Measurements from ENCODE around the gene LRP5. TPM values are rescaled to one million over a fixed set of nuclear protein-coding genes. Genes with fewer than 3 reads are reported as not detected.

Gene LRP5
- total and polyA plus RNA-seq, 9 of the 15 experiments (the other 6 are each of a cell fraction or from before 2014, with no cell fraction given), result 0.48 to 44.2 (median 13.5) TPM

GRCh38 chr11:68271781-68272608 is 40.4 kb upstream of the LRP5 start, which contains the start of gene C11orf24 (continued):
- peak; percentile 91 for TF ChIP-seq KLF1 (tag; IDR thresholded peaks at IDR 0.05)
- TF ChIP-seq NCOA1 (IDR thresholded peaks at IDR 0.05; ENCODE audit: low read depth), result no peak
- peak; percentile 61 for TF ChIP-seq ATF1 (CRISPR knock-in tag; IDR thresholded peaks at IDR 0.05)
- TF ChIP-seq ATF1 (tag; IDR thresholded peaks at IDR 0.05), result peak; percentile 97
- TF ChIP-seq MCM3 (IDR thresholded peaks at IDR 0.05), result no peak
- TF ChIP-seq MEIS2 (IDR thresholded peaks at IDR 0.05; ENCODE audit: partially characterized antibody), result no peak
- TF ChIP-seq MTA2 (IDR thresholded peaks at IDR 0.05; ENCODE audit: low read depth), result no peak
- TF ChIP-seq FOXA1 (IDR thresholded peaks at IDR 0.05; ENCODE audit: borderline replicate concordance), result no peak
- TF ChIP-seq HLTF (IDR thresholded peaks at IDR 0.05), result no peak
- peak; percentile 93 for TF ChIP-seq HMGN3 (IDR thresholded peaks at IDR 0.05; ENCODE audit: borderline replicate concordance, extremely low read depth, insufficient read length, low read depth, low read length)
- peak; percentile 68; the same call in 1 of the 2 replicates for TF ChIP-seq TOE1 (IDR thresholded peaks at IDR 0.05; ENCODE audit: borderline replicate concordance)
- 0 out of 2 replicates have a peak, but pooled peaks have one; percentile 48 for TF ChIP-seq TOE1 (CRISPR knock-in tag; IDR thresholded peaks at IDR 0.05; ENCODE audit: borderline replicate concordance, low read depth)
- TF ChIP-seq TARDBP (IDR thresholded peaks at IDR 0.05), result no peak
- no peak for TF ChIP-seq BRCA1 (IDR thresholded peaks at IDR 0.05)
- TF ChIP-seq BRCA1 (CRISPR knock-in tag; IDR thresholded peaks at IDR 0.05), result no peak
- no peak for TF ChIP-seq ZBTB8A (IDR thresholded peaks at IDR 0.05; ENCODE audit: partially characterized antibody)
- TF ChIP-seq ZSCAN29 (IDR thresholded peaks at IDR 0.05), result no peak
- TF ChIP-seq CXXC5 (CRISPR knock-in tag; IDR thresholded peaks at IDR 0.05), result peak; percentile 84
- TF ChIP-seq PREB (CRISPR knock-in tag; IDR thresholded peaks at IDR 0.05), result peak; percentile 50; the same call in 1 of the 2 replicates
- TF ChIP-seq GABPB2 (CRISPR knock-in tag; conservative IDR thresholded peaks at IDR 0.05), result no peak
- no peak for TF ChIP-seq PBX2 (CRISPR knock-in tag; IDR thresholded peaks at IDR 0.05; ENCODE audit: low read depth)
- TF ChIP-seq PBX2 (tag; conservative IDR thresholded peaks at IDR 0.05; ENCODE audit: low read depth), result no peak
- TF ChIP-seq MAFK (IDR thresholded peaks at IDR 0.05; ENCODE audit: low read length), result no peak
- TF ChIP-seq CBX2 (IDR thresholded peaks at IDR 0.05; ENCODE audit: insufficient read depth, low read length, poor library complexity, severe bottlenecking), result no peak
- no peak for TF ChIP-seq TEAD2 (tag; IDR thresholded peaks at IDR 0.05)
- TF ChIP-seq POLR2A (conservative IDR thresholded peaks at IDR 0.05), result peak; percentile 95
- no peak; the same call in 1 of the 2 replicates for TF ChIP-seq ZBTB49 (CRISPR knock-in tag; IDR thresholded peaks at IDR 0.05; ENCODE audit: borderline replicate concordance)

Data from K562 (cell line).